Measurements from ENCODE around the gene ATP5PO.

ATP5PO gene

GRCh38 chr21:33963848-33964555 is 48.4 kb upstream of the ATP5PO start:
- Histone ChIP-seq H3K4me3 (ENCODE audit: low read length) (no peak overlapping the region), H4K20me1 (ENCODE audit: insufficient read depth, low read length) (no peaks in the 10 kb centered on the region), H3K36me3 (replicated peaks; ENCODE audit: insufficient read depth, low read length) (no peaks in the 10 kb centered on the region), H3K27me3 (replicated peaks; ENCODE audit: insufficient read depth, low read length) (no peaks in the 10 kb centered on the region), H3K9ac (ENCODE audit: low read length) (no peak overlapping the region), H3K79me2 (ENCODE audit: low read length) (no peaks in the 10 kb centered on the region), H3K4me1 (ENCODE audit: low read length) (no peaks in the 10 kb centered on the region), H3K9me2 (replicated peaks; ENCODE audit: insufficient read depth, low read length) (no peaks in the 10 kb centered on the region), H2AFZ (ENCODE audit: low read length) (no peak overlapping the region), H3K27ac (ENCODE audit: low read length) (no peak overlapping the region), H3F3A (ENCODE audit: insufficient read depth, low read length) (no peaks in the 10 kb centered on the region), H3K9me3 (replicated peaks; ENCODE audit: insufficient read depth, low read length) (no peaks in the 10 kb centered on the region), H3K4me2 (ENCODE audit: low read depth, low read length) (no peak overlapping the region)
- no peak for DNase-seq
- TF ChIP-seq CTCF (IDR thresholded peaks at IDR 0.05; ENCODE audit: low read length) (no peak), EZH2phosphoT487 (IDR thresholded peaks at IDR 0.05; ENCODE audit: low read length) (no peak), EZH2 (optimal IDR thresholded peaks at IDR 0.05; ENCODE audit: low read depth, low read length) (no peak)

- H3K36me3 ChIP-seq (replicated peaks; ENCODE audit: insufficient read depth, low read length) = no peaks in the 10 kb centered on the region
- no peaks in the 10 kb centered on the region for H4K20me1 ChIP-seq (ENCODE audit: insufficient read depth, low read length)
- no peak overlapping the region for H3K4me2 ChIP-seq (ENCODE audit: low read depth, low read length)
- no peaks in the 10 kb centered on the region for H3K9me3 ChIP-seq (replicated peaks; ENCODE audit: insufficient read depth, low read length)
- no peak overlapping the region for H3K9ac ChIP-seq (ENCODE audit: low read length)
- H3K9me2 ChIP-seq (replicated peaks; ENCODE audit: insufficient read depth, low read length) = no peaks in the 10 kb centered on the region
- no peak overlapping the region for H2AFZ ChIP-seq (ENCODE audit: low read length)
- no peaks in the 10 kb centered on the region for H3F3A ChIP-seq (ENCODE audit: insufficient read depth, low read length)
- TF ChIP-seq EZH2phosphoT487 (IDR thresholded peaks at IDR 0.05; ENCODE audit: low read length) (no peak), EZH2 (optimal IDR thresholded peaks at IDR 0.05; ENCODE audit: low read depth, low read length) (no peak), CTCF (IDR thresholded peaks at IDR 0.05; ENCODE audit: low read length) (no peak)
- H3K27me3 ChIP-seq (replicated peaks; ENCODE audit: insufficient read depth, low read length) = no peaks in the 10 kb centered on the region
- DNase-seq = no peak
- no peaks in the 10 kb centered on the region for H3K4me1 ChIP-seq (ENCODE audit: low read length)
- no peak overlapping the region for H3K4me3 ChIP-seq (ENCODE audit: low read length)
- no peak overlapping the region for H3K27ac ChIP-seq (ENCODE audit: low read length)
- no peaks in the 10 kb centered on the region for H3K79me2 ChIP-seq (ENCODE audit: low read length)
Observed at GRCh38 chr21:33962290-33962689, 46.7 kb upstream of the ATP5PO start.

GRCh38 chr21:33961061-33961460 is 45.5 kb upstream of the ATP5PO start:
- Histone ChIP-seq H3K9me3 (replicated peaks; ENCODE audit: insufficient read depth, low read length) (no peaks in the 10 kb centered on the region), H3K36me3 (replicated peaks; ENCODE audit: insufficient read depth, low read length) (no peaks in the 10 kb centered on the region), H3K27me3 (replicated peaks; ENCODE audit: insufficient read depth, low read length) (no peaks in the 10 kb centered on the region), H3K9me2 (replicated peaks; ENCODE audit: insufficient read depth, low read length) (no peaks in the 10 kb centered on the region), H3K4me2 (ENCODE audit: low read depth, low read length) (no peak overlapping the region), H3K79me2 (ENCODE audit: low read length) (no peaks in the 10 kb centered on the region), H3K9ac (ENCODE audit: low read length) (no peak overlapping the region), H2AFZ (ENCODE audit: low read length) (no peak overlapping the region), H3K4me3 (ENCODE audit: low read length) (no peak overlapping the region), H3K27ac (ENCODE audit: low read length) (no peak overlapping the region), H3K4me1 (ENCODE audit: low read length) (no peaks in the 10 kb centered on the region), H4K20me1 (ENCODE audit: insufficient read depth, low read length) (no peaks in the 10 kb centered on the region), H3F3A (ENCODE audit: insufficient read depth, low read length) (no peaks in the 10 kb centered on the region)
- DNase-seq = no peak
- TF ChIP-seq EZH2phosphoT487 (IDR thresholded peaks at IDR 0.05; ENCODE audit: low read length) = no peak

GRCh38 chr21:33959680-33960079 is 44.1 kb upstream of the ATP5PO start:
- no peaks in the 10 kb centered on the region for H3K9me3 ChIP-seq (replicated peaks; ENCODE audit: insufficient read depth, low read length)
- no peak overlapping the region for H2AFZ ChIP-seq (ENCODE audit: low read length)
- no peak overlapping the region for H3K4me3 ChIP-seq (ENCODE audit: low read length)
- TF ChIP-seq EZH2 (optimal IDR thresholded peaks at IDR 0.05; ENCODE audit: low read depth, low read length) (no peak), CTCF (IDR thresholded peaks at IDR 0.05; ENCODE audit: low read length) (no peak), EZH2phosphoT487 (IDR thresholded peaks at IDR 0.05; ENCODE audit: low read length) (no peak)
- H4K20me1 ChIP-seq (ENCODE audit: insufficient read depth, low read length) = no peaks in the 10 kb centered on the region
- no peaks in the 10 kb centered on the region for H3K79me2 ChIP-seq (ENCODE audit: low read length)
- H3K9me2 ChIP-seq (replicated peaks; ENCODE audit: insufficient read depth, low read length) = no peaks in the 10 kb centered on the region
- DNase-seq = no peak
- H3K27me3 ChIP-seq (replicated peaks; ENCODE audit: insufficient read depth, low read length) = no peaks in the 10 kb centered on the region
- H3K4me2 ChIP-seq (ENCODE audit: low read depth, low read length) = no peak overlapping the region
- H3K27ac ChIP-seq (ENCODE audit: low read length) = no peak overlapping the region
- no peak overlapping the region for H3K9ac ChIP-seq (ENCODE audit: low read length)
- H3K4me1 ChIP-seq (ENCODE audit: low read length) = no peaks in the 10 kb centered on the region
- H3F3A ChIP-seq (ENCODE audit: insufficient read depth, low read length) = no peaks in the 10 kb centered on the region
- H3K36me3 ChIP-seq (replicated peaks; ENCODE audit: insufficient read depth, low read length) = no peaks in the 10 kb centered on the region
